Neuronal stem cell (in vitro differentiated cells): Measurements from ENCODE around the gene DNLZ.

ENCODE experiments used
- DNase-seq: peaks from one replicate; pipeline ENCODE4 v3.0.0-alpha.2; 2013; ENCODE audit warnings: low spot score
- H2AFZ ChIP-seq: one replicate; pipeline ENCODE4 v1.6.1; 2013; ENCODE audit warnings: mild to moderate bottlenecking, low read length, inconsistent platforms
- H2AK5ac ChIP-seq: 2 replicates; pipeline ENCODE4 v1.6.1; 2013; ENCODE audit warnings: low read depth, mild to moderate bottlenecking, inconsistent platforms, low read length, moderate library complexity, mixed read lengths
- H2BK120ac ChIP-seq: 2 replicates; pipeline ENCODE4 v1.6.1; 2013; ENCODE audit warnings: low read depth, mild to moderate bottlenecking, inconsistent platforms, low read length, moderate library complexity, mixed read lengths
- H2BK12ac ChIP-seq: one replicate; pipeline ENCODE4 v1.6.1; 2013; ENCODE audit warnings: low read length, inconsistent platforms
- H2BK15ac ChIP-seq: 2 replicates; pipeline ENCODE4 v1.6.1; 2013; ENCODE audit warnings: mild to moderate bottlenecking, low read length, inconsistent platforms, mixed read lengths
- H2BK5ac ChIP-seq: one replicate; pipeline ENCODE4 v1.6.1; 2013; ENCODE audit warnings: inconsistent platforms, mild to moderate bottlenecking, low read length, moderate library complexity
- H3K14ac ChIP-seq: one replicate; pipeline ENCODE4 v1.6.1; 2013; ENCODE audit warnings: low read length, inconsistent platforms
- H3K18ac ChIP-seq: 2 replicates; pipeline ENCODE4 v1.6.1; 2013; ENCODE audit warnings: low read length, inconsistent platforms
- H3K23ac ChIP-seq: 2 replicates; pipeline ENCODE4 v1.6.1; 2013; ENCODE audit warnings: low read depth, mild to moderate bottlenecking, mixed read lengths, low read length, inconsistent platforms; ENCODE audit not compliant: poor library complexity
- H3K27ac ChIP-seq: replicated peaks from 3 replicates; pipeline ENCODE4 v1.5.1; 2013; ENCODE audit warnings: low read length, inconsistent platforms
- H3K27me3 ChIP-seq, 3 experiments: 2 replicates each; pipeline ENCODE4 v1.6.1; 2013; ENCODE audit warnings: low read length in 3 of 3, mild to moderate bottlenecking in 2 of 3, inconsistent platforms in 1 of 3, low read depth in 1 of 3, mixed read lengths in 1 of 3, moderate library complexity in 1 of 3; ENCODE audit not compliant: control insufficient read depth in 3 of 3, insufficient read depth in 3 of 3
- H3K36me3 ChIP-seq, 2 donors: replicated peaks in 1 of 2; 2 replicates each; pipeline ENCODE4 v1.6.1; 2013; ENCODE audit warnings: low read length in 2 of 2; ENCODE audit not compliant: control insufficient read depth in 2 of 2, insufficient read depth in 2 of 2
- H3K4ac ChIP-seq: 2 replicates; pipeline ENCODE4 v1.6.1; 2013; ENCODE audit warnings: inconsistent platforms, mild to moderate bottlenecking, low read length, moderate library complexity
- H3K4me1 ChIP-seq, 2 donors: 1 replicate in 1 of 2; 2 replicates in 1 of 2; pipeline ENCODE4 v1.6.1; 2013; ENCODE audit warnings: low read length in 2 of 2, low read depth in 1 of 2; ENCODE audit not compliant: control insufficient read depth in 2 of 2, insufficient read depth in 1 of 2
- H3K4me2 ChIP-seq: one replicate; pipeline ENCODE4 v1.6.1; 2013; ENCODE audit warnings: mild to moderate bottlenecking, low read length, inconsistent platforms; ENCODE audit not compliant: insufficient read depth, poor library complexity, severe bottlenecking
- H3K4me3 ChIP-seq, 2 donors: 2 replicates each; pipeline ENCODE4 v1.5.1; 2013; ENCODE audit warnings: low read length in 2 of 2, mild to moderate bottlenecking in 2 of 2, inconsistent platforms in 1 of 2, moderate library complexity in 1 of 2
- H3K79me1 ChIP-seq: one replicate; pipeline ENCODE4 v1.6.1; 2013; ENCODE audit warnings: low read depth, mild to moderate bottlenecking, inconsistent platforms, low read length, moderate library complexity
- H3K9ac ChIP-seq: one replicate; pipeline ENCODE4 v1.6.1; 2013; ENCODE audit warnings: mild to moderate bottlenecking, low read depth, low read length, inconsistent platforms; ENCODE audit not compliant: poor library complexity
- H3K9me3 ChIP-seq, 2 donors: replicated peaks in 1 of 2; 2 replicates each; pipeline versions ENCODE3 to v1.6.1; 2013; ENCODE audit warnings: low read length in 2 of 2, mild to moderate bottlenecking in 2 of 2, inconsistent platforms in 1 of 2, low read depth in 1 of 2, mixed read lengths in 1 of 2, moderate library complexity in 1 of 2; ENCODE audit not compliant: control insufficient read depth in 2 of 2, insufficient read depth in 1 of 2
- H4K8ac ChIP-seq: one replicate; pipeline ENCODE4 v1.6.1; 2013; ENCODE audit warnings: low read depth, mild to moderate bottlenecking, inconsistent platforms, low read length, moderate library complexity
- H4K91ac ChIP-seq: one replicate; pipeline ENCODE4 v1.6.1; 2013; ENCODE audit warnings: low read length, low read depth, mild to moderate bottlenecking, inconsistent platforms; ENCODE audit not compliant: poor library complexity
- WGBS, 2 donors: extraction: QIAGEN DNeasy Blood & Tissue Kit; methylation state at CpG; one replicate each; pipeline ENCODE4 v1.1.7; 2013; ENCODE audit warnings: missing lambda C conversion rate in 2 of 2, mixed read lengths in 1 of 2; ENCODE audit not compliant: insufficient read length in 2 of 2, insufficient replicate concordance in 1 of 2; ENCODE audit errors: extremely low coverage in 2 of 2; 5-methylcytosine and 5-hydroxymethylcytosine counted together

Gene DNLZ

GRCh38 chr9:136410500-136411287, 47.1 kb upstream of the DNLZ start, which contains the start of the genes ENTR1 and PMPCA:
ENTR1 (minus strand) TSS chr9:136410614; CDS start chr9:136410397, 217 bp downstream.
PMPCA (plus strand) TSS chr9:136410658; CDS start chr9:136410669, 11 bp downstream.
- Histone ChIP-seq H3K27me3 (no peaks in the 10 kb centered on the region), H4K8ac (no peak within 1 kb of the TSS), H2BK15ac (peak within 1 kb of the TSS; percentile 51), H2BK120ac (peak within 1 kb of the TSS; percentile 81), H3K79me1 (peaks cover 25% of the 10 kb centered on the region), H2BK12ac (no peak within 1 kb of the TSS), H3K9ac (peak within 1 kb of the TSS; percentile 93), H2AK5ac (peak within 1 kb of the TSS; percentile 95), H3K4me2 (peak within 1 kb of the TSS; percentile 99), H3K9me3 (peaks cover 0 to 3% of the 10 kb centered on the region in 2 donors), H2AFZ (peak within 1 kb of the TSS; percentile 90), H3K36me3 (peaks cover 30 to 67% of the 10 kb centered on the region in 2 donors), H3K4me3 (peak within 1 kb of the TSS; percentile 69 to 96), H2BK5ac (peak within 1 kb of the TSS; percentile 97), H3K18ac (peak within 1 kb of the TSS; percentile 95), H3K14ac (peak within 1 kb of the TSS; percentile 99), H4K91ac (no peak within 1 kb of the TSS), H3K4me1 (peaks cover 15 to 16% of the 10 kb centered on the region in 2 donors), H3K4ac (peak within 1 kb of the TSS; percentile 54), H3K23ac (peak within 1 kb of the TSS; percentile 97), H3K27ac (peak within 1 kb of the TSS; percentile 37)
- WGBS, 2 donors = no CpG with 5 or more reads among the region's 83 CpGs
- peak; percentile 88 for DNase-seq

- no peak overlapping the region for H4K91ac ChIP-seq
- no CpG with 5 or more reads among the region's 71 CpGs for WGBS, 2 donors
- H3K9ac ChIP-seq = peak overlapping the region; percentile 89
- no peaks in the 10 kb centered on the region for H3K27me3 ChIP-seq
- H3K23ac ChIP-seq = peak overlapping the region; percentile 90
- H4K8ac ChIP-seq = no peak overlapping the region
- peak overlapping the region; percentile 69 to 96 for H3K4me3 ChIP-seq
- peak overlapping the region; percentile 95 for H2AK5ac ChIP-seq
- H3K9me3 ChIP-seq = peaks cover 0 to 3% of the 10 kb centered on the region in 2 donors
- H3K18ac ChIP-seq = peak overlapping the region; percentile 90
- H2BK15ac ChIP-seq = no peak overlapping the region
- peak overlapping the region; percentile 97 for H2BK5ac ChIP-seq
- H2BK120ac ChIP-seq = peak overlapping the region; percentile 81
- peaks cover 15 to 16% of the 10 kb centered on the region in 2 donors for H3K4me1 ChIP-seq
- peak overlapping the region; percentile 99 for H3K4me2 ChIP-seq
- no peak overlapping the region for H2BK12ac ChIP-seq
- H3K27ac ChIP-seq = no peak overlapping the region
- peak overlapping the region; percentile 54 for H3K4ac ChIP-seq
- H3K14ac ChIP-seq = peak overlapping the region; percentile 47
- H2AFZ ChIP-seq = peak overlapping the region; percentile 77
- H3K36me3 ChIP-seq = peaks cover 34 to 68% of the 10 kb centered on the region in 2 donors
- H3K79me1 ChIP-seq = peaks cover 25% of the 10 kb centered on the region
- DNase-seq = no peak
Measured at GRCh38 chr9:136409557-136410455, 46.3 kb upstream of the DNLZ start.

GRCh38 chr9:136407911-136408310, 44.4 kb upstream of the DNLZ start:
- Histone ChIP-seq H3K4me1 (peaks cover 15 to 16% of the 10 kb centered on the region in 2 donors), H2AK5ac (no peak overlapping the region), H3K4me2 (no peak overlapping the region), H3K4me3 (no peak overlapping the region), H3K27ac (no peak overlapping the region), H2BK120ac (no peak overlapping the region), H3K36me3 (peaks cover 31 to 64% of the 10 kb centered on the region in 2 donors), H3K9ac (no peak overlapping the region), H3K27me3 (no peaks in the 10 kb centered on the region), H2AFZ (no peak overlapping the region), H3K4ac (no peak overlapping the region), H2BK12ac (no peak overlapping the region), H3K14ac (no peak overlapping the region), H3K23ac (no peak overlapping the region), H2BK15ac (no peak overlapping the region), H3K79me1 (peaks cover 25% of the 10 kb centered on the region), H2BK5ac (no peak overlapping the region), H4K8ac (no peak overlapping the region), H4K91ac (no peak overlapping the region), H3K18ac (no peak overlapping the region), H3K9me3 (peaks cover 0 to under 1% of the 10 kb centered on the region in 2 donors)
- WGBS, 2 donors = no CpG with 5 or more reads among the region's 7 CpGs
- DNase-seq = no peak
